GM18508 (cell line): ENCODE measurements around the gene SIRPB2.

Experiments
- ATAC-seq: cut with Tn5 transposase; IDR thresholded peaks from one replicate; pipeline ENCODE4 v1.9.1; 2021; ENCODE audit warnings: moderate number of reproducible peaks; ENCODE audit not compliant: insufficient read depth, unreplicated experiment

The SIRPB2 gene

GRCh38 chr20:1491281-1491840 lies at the start of gene SIRPB2:
TSS of gene SIRPB2 (minus strand) at chr20:1491420. CDS start at chr20:1491359, 61 bp downstream.
- no peak for ATAC-seq

GRCh38 chr20:1539816-1540419 lies 48.7 kb upstream of the SIRPB2 start:
- ATAC-seq: no peak

- ATAC-seq: no peak
Measured at GRCh38 chr20:1538655-1539054, 47.4 kb upstream of the SIRPB2 start.

- ATAC-seq: no peak
Measured at GRCh38 chr20:1537731-1538058, 46.5 kb upstream of the SIRPB2 start.

- ATAC-seq: no peak
Measured at GRCh38 chr20:1536893-1537730, 45.9 kb upstream of the SIRPB2 start.

GRCh38 chr20:1535420-1536175 lies 44.4 kb upstream of the SIRPB2 start:
- peak; percentile 80 for ATAC-seq

- ATAC-seq: no peak
Measured at GRCh38 chr20:1534526-1534925, 43.3 kb upstream of the SIRPB2 start.

GRCh38 chr20:1533059-1533458 lies 41.8 kb upstream of the SIRPB2 start:
- no peak for ATAC-seq

GRCh38 chr20:1528811-1529210 lies 37.6 kb upstream of the SIRPB2 start:
- ATAC-seq: no peak

GRCh38 chr20:1527923-1528322 lies 36.7 kb upstream of the SIRPB2 start:
- no peak for ATAC-seq

- no peak for ATAC-seq
Measured at GRCh38 chr20:1526896-1527295, 35.7 kb upstream of the SIRPB2 start.

GRCh38 chr20:1526310-1526709 lies 35.1 kb upstream of the SIRPB2 start:
- no peak for ATAC-seq

GRCh38 chr20:1524004-1524403 lies 32.8 kb upstream of the SIRPB2 start:
- no peak for ATAC-seq

GRCh38 chr20:1517010-1517409 lies 25.8 kb upstream of the SIRPB2 start:
- no peak for ATAC-seq

GRCh38 chr20:1513801-1514200 lies 22.6 kb upstream of the SIRPB2 start:
- ATAC-seq: no peak

GRCh38 chr20:1509237-1509636 lies 18.0 kb upstream of the SIRPB2 start:
- ATAC-seq: no peak

GRCh38 chr20:1508574-1508973 lies 17.4 kb upstream of the SIRPB2 start:
- no peak for ATAC-seq

- ATAC-seq: no peak
Measured at GRCh38 chr20:1507276-1507675, 16.1 kb upstream of the SIRPB2 start.

GRCh38 chr20:1505871-1506270 lies 14.7 kb upstream of the SIRPB2 start:
- no peak for ATAC-seq

GRCh38 chr20:1505361-1505760 lies 14.1 kb upstream of the SIRPB2 start:
- no peak for ATAC-seq
